CD4-positive, alpha-beta T cell treated with Interleukin-4 for 4 hours (primary cell): Measurements from ENCODE around the gene TAGLN2.
A peak's percentile ranks its signal among the peaks of the same experiment; 100 is the strongest.

Experiments
- DNase-seq: peaks from one replicate; pipeline ENCODE4 v3.0.0-alpha.2; 2020

TAGLN2 gene

DNA sequence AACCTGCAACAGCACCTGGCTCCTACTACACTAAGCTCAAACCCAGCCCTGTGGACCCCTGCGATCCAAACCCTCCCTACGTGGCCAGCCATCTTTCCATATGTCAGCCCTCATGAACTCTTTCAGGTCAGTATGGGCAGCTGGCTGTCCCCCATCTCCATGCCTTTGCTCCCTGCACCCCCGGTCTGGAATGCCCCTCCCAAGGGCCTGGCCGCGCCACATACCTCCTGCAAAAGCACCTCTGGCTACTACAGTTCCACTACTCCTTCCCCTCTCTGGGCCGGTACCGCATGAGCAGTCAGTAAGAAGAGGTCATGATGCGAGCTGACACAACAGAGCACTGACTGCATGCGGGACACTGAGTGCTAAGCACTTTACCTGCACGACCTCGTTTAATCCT lies 10.0 kb upstream of the TAGLN2 start:
- no peak for DNase-seq

DNA sequence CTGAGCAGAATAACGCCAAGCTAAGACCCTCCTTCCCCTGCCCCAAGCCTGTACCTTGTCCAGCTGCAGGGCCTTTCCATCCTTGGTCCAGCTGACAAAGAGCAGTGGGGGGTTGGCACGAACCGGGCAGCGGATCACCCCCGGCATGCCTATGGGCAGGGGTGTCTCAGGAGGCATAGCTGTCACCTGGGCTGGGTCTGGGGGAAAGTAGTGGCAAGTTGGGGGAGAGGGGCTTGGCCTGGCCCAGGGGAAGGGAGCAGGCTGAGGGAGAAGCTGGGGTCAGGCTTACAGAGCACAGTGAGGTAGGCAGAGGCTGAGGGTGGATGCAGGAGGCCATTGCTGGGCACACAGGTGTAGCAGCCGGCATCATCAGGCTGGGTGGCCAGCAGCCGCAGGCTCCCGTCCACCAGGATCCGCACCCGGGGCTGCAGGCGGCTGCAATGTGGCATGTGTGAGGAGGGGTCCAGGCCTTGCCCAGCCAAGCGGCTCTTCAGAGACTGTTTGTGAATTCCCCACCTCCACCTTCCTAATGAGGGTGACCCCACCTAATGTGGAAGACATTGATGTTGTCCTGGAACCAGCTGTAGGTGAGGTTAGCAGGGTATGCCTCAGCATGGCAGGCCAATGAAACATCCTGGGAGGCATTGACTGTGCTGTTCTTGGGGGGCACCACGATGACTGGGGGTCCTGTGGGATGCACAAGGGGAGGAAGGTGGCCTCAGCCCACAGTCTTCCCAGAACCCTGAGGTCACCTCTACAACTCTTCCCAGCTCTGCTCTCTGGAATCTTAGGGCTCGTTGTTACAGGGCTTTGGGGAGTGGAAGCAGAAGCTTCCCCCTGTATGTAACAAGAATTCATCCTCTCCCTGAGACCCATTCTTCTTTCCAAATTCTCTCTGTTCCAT lies 9.1 kb upstream of the TAGLN2 start:
- DNase-seq: no peak

DNA sequence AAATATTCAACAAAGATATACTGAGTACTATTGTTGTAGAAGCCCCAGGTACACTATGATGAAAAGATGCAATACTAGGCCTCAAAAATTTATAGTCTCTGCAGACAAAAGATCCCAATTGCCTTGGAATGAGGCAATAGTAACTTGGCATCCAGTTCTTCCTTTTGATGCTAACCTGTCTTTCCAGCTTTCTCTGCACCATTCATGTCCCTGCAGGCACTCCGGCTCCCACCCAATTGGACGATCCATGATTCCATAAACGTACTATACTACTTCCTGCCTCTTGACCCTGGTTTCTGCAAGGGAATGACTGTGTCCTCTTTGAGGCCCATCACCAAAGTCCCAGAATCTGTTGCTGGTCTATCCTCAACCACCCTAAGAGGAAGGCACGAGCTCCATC lies 8.0 kb upstream of the TAGLN2 start:
- no peak for DNase-seq

DNA sequence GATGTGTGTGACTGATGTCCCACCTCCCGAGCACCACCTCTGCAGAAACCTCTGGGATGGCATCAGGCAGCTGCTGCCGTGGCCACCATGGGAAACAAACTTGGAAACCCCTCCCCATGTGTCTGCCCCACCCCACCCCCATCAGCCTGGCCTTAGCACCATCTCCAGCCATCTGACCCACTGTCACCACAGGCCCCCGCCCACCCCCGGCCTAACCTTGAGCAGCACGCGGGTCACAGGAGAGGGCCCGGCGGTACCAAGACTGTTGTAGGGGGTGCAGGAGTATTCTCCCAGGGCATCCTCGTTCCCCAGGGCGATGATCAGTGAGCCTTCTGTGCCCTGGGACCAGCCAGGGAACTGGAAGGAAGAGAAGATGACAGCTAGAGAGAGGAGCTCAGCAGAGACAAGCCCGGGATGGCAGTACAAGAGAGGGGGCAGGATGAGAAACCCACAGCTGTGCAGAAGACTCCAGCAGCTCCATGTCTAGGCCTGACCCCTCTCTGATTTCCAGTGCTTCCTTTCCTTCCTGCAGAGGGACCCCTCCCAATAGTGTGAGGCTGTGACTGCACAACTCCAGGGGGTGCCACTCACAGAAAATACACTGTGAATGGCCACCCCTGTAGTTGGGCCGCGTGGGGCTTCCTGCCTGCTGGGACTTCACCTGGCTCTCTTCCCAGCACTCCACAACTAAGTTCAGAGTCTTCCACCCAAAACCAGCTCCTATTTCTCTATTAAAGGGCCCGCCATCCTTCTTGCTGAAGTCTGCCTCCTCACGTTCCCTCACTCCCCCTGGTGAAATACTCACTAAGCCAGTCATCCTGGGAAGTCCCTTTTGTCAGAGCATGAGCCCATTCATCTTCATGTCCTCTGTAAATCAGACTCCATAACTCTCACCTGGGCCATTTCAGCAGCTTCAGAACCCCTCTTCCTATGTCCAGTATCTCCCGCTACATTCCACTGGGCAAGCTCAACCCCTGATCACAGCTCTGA lies 7.3 kb upstream of the TAGLN2 start:
- DNase-seq: no peak

DNA sequence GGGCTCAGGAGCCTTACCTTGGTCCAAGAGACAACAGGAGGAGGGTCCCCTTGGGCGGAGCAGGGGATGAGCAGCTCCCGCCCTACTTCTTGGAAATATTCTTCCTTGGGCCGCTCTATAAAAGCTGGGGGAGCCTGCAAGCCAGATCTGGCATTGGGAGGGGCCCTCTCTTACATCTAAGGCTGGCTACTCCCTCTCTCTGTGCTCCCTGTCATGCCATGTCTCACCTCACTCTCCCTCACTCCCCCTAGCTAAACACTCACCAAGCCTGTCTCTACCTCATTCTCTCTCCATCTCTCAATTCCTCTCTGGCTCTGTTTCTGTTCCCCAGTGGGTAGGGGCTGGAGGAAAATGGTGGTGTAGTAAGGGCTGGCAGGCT lies 6.5 kb upstream of the TAGLN2 start:
- no peak for DNase-seq

DNA sequence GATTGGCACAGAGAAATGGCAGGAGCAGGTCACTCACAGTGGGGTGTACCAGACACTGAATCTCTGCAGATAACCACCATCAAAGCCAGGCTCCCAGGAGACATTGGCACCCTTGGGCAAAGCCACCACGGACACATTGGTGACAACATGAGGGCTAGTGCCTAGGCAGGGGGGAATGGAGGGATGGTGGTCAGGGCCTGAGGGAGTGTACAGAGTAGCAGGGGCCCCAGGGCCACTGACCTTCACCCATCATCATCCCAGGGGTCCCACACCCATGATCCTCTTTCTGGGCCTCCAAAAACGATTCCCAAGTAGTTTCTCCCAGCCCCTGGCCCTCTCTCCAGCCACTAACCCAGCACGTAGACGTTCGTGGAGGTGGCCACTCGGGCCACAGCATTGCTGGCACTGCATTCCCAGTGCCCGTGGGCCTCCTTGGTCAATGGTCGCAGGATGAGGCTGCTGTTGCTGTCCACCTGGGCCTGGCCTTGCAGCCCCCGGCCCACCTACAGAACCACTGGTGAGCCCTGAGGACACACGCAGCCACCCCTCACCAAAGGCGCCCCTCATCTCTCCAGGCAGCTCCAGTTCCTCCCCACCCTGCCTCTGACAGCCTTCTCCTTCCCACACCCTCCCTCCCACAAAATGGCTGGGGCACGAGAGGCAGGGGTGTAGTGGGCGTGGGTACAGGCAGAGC lies 5.9 kb upstream of the TAGLN2 start:
- DNase-seq: no peak

DNA sequence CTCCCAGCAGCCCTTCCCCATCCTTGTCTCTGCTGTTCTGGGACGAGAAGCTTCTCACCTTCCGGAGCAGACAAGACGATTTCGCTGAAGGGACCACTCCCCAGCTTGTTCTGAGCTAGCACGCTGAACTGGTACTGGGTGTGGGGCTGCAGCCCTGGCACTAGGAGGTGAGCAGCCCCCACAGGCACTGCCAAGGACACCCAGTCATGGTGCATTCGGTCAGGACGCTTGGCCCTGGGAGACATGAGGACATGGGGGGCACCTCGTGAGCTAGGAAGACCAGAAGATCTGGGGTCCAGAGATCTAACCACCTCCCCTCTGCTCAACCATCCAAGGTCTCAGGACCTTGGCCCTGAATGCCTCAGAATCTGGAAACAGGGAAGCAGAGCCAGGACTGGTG lies 5.3 kb upstream of the TAGLN2 start:
- DNase-seq: no peak

DNA sequence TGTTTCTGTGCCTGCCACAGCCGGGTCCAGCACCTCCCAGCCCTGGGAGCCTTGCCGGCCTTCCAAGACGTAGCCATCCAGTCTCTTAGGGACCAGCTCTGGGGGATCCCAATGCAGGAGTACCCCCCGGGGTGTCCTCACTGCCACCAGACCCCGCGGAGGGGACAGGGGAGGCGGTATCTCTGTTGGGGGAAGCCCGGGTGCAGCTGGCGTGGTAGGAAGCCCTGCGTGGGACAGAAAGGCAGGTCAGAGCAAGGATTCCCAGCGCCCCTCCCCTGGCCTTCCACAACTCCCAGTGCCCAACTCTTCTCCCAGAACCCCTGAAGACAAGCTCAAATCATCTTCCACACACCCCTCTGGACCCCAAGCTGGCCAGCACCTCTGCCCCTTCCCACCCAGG lies 4.9 kb upstream of the TAGLN2 start:
- no peak for DNase-seq

DNA sequence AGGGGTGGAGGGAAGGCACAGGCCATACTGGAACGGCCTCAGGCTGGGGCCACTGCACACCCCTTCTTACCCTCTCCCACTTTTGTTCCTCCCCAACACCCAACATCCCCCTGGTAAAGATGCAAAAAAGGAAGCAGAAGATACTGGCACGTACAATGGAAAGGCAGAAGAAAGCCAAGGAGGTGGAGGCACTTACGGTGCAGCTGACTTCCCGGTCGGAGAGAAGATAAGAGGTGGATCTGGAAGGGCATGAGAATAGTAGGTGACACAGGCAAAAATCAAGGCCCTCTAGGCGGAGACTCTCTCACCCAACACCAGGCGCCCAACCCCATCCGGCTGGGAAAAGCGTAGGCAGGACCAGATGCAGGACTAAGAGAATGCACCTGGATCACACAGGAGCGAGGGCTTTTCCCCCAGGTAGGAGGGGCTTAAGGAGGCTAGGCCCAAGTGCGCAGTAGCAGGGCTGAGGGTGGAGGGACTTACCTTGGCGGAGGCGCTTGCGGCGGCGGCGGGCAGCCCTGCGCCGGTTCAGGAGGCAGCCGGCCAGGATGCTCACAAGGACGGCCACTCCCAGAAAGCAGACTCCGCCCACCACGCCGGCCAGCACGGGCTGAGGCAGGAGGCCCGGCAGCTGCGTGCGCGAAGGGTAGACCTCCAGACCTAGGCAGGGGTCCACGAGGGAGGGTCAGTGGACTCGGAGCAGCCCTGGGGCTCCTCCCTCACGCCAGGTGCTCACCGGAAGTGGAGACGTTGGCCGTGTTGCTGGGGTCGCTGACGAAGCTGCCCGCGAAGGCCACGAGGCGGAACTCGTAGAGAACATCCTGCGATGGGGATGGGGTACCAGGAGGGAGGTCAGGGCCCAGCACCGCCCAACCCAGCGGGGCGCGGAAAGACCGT lies 4.1 kb upstream of the TAGLN2 start:
- DNase-seq: no peak

DNA sequence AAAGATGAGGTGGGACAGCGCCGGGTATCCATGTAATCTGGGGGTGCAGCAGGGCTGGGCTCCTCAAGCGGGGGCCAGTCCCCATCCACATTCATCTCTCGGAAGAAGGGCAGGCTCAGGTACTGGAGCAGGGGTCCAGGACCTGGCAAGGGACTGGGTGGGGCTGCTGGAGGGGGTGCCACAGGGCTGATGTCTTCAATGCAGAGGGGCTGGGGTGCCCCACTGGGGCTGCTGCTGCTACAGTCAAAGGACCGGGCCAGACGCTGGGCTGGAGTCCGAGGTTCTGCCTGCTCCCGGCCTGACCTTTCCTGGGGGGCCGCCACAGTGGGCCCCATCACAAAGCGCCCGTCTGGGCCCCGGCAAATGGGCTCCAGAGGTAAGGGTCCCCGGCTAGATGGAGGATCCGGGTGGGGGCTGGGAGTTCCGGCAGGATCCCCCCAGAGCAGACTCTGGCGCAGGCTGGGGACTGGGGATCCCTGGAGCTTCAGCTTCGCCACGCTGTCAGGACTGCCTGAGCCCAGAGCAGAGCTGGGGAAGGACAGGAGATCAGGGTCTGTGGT lies 3.3 kb upstream of the TAGLN2 start:
- DNase-seq: no peak

DNA sequence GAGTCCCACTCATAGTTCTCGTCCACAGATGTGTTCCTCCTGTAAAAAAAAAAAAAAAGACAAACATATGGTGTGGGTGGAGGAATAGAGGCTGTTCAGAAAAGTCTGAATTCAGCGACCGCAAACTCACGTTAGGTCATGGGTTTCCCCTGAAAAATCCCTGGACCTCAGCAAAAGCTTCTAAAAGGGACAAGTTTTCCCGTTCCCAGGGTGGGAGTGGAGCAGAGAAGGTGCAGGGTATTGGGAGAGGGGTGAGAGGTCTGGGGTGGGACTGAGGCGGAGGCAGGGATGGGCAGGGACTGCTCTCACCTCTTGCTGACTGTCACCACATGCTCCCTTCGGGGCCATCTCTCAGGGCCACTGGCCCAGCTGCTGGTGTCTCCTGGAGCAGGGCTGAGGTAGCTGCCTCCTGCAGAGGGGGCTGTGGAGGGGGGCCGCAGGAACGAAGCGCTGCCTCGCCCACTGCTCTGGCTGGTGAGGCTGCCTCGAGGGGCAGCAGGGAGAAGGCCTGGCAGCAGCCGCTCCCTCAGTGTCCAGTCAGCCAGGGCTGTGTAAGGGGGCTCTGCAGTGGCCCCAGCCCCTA lies 2.6 kb upstream of the TAGLN2 start:
- DNase-seq: no peak

DNA sequence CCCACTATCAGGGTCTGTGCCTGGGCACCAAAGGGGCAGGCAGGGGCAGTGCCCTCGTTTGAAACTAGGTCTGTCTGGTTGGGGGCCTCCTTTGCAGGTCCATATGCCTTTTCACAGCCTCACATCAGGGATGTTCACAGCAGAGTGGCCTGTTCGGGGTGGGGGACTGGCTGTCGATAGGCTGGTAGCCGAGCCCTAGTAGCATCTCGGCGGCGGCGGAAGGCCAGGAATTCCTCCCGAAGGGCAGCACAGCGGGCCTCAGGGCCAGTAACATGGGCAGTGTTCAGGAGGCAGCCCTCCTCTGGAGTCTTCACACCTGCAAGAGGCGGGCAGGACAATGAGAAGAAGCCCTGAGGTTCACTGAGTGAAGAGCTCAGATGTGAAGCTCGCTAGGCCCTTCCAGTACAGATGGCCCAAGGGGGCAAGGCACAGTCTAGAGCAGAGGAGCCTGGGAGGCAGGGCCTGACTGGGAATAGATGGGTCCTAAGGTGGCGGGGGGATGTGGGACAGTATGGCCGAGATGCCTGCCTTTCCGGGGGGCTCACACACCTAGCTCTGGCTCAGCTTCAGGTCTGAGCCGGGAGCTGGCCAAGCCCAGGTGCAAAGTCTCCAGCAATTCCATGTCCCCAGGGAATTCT lies 2.0 kb upstream of the TAGLN2 start:
- no peak for DNase-seq

DNA sequence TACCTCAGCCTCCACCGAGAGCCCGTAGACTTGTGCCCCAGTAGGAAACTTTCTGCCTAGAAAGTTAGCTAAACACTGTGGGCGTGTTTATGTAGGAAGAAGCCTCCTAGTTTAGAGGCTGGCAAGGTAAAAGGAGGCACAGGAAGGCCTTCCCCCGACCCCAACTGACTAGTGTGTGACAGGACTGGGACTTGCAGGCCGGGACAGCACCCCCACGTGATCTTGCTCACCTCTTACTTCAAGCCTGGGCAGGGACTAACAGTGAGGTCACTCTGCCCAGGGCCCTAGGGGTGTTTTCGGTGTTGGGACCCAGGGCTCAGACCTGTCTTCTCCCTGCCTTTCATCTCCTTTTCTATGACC lies 392 bp upstream of the TAGLN2 start:
- DNase-seq: no peak

DNA sequence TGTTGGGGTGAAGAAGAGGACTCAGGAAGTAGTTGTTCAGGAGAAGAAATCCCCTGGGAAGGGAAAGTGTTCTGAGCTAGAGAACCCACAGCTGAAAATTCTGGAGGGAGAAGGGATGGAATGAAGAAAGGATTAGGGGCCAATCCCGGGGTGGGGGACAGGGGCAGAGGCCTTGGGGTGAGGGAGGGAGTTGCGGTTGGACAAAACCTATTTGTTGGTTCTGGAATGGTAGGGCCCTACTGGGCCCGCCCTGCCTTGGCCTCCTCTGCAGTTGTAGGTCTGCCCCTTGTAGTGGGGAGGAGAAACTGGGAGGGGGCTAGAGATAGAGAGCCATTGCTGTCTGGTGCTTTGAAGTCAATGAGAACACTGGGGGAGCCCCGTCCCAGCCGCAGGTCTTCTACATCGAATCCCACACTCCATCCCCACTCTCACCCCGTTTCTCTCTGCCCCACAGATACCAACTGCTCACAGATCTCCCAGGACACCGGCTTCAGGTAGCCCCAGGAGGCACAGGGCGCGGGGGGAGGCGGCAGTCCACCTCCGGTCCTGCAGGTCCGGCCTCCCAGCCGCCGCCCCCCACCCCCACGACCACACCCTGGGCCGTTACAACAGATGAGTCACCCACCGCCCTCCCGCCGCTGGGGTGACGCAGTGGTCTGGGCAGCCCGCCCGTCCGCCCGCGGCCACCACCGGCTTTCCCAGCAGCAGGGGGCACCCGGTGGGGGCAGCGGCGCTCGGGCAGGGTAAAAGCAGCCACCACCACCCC lies 1.1 kb downstream of the TAGLN2 start:
- DNase-seq: peak; percentile 88

DNA sequence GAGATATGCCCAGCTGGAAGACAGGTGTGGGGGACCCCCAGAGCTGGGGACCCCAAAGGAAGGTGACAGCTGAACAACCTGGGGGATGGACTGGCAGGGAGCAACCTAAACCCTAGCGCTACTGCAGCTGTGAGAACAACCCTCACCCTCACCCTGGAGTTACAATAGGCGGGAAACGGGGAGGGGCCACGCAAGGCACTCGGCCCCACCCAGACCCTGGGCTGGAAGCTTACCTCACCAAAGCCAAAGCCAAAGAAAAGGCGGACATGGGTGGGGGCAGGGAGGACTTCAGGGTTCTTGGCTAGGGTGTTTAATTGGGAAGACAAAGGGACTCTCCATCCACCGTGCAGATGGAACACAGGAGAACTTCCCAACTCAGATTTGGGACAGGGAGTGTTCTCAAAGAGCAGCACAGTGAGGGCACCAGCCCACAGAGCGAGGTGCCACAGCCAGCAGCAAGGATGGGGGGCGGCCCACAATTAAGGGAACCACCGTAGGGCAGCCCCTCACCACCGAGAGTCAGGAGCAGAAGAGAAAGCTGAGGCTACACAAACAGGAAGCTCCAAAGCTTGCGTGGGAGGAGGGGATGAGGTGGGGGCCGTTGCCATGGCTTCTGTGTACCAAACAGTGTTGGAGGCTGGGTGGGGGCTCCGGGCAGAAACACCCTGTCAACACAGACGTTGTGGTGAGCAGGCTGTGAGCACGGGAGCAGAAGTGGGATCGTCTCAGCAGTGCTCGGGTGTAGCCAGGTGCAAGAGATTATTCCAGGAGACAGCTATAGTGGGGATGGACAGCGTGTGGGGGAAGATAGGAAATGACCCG lies 1.9 kb downstream of the TAGLN2 start:
- DNase-seq: peak; percentile 98

DNA sequence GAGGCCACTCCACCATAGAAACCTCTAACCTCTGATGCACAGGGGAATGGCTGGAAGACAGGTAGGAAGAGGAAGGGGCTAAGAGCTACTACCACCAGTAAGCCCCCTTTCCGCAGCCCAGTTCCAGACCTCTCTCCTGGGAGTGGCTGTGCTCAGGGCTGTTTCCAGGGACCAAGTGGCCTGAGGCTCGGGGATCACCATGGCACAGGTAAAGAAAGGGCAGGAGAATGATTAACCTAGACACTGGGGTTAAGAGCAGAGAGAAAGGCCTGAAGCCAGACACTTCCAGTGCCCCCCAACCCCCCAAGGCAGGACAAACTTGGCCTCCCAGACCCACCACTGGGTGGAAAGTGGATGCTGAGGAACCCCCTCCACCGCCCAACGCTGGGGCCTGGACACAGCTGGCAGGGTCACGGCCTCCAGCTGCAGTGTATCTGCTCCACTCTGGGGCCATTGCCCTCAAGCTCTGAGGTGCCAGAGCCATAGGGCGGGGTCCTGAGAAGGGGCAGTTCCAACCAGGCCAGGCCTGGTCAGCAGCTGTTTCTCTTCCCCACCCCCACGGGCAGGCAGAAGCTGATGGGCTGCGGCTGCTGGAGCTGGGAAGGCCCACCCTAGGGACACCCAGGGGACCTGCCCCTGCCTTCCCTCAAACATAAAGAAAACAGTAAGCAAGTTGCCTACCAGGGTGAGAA lies 2.6 kb downstream of the TAGLN2 start:
- no peak for DNase-seq

DNA sequence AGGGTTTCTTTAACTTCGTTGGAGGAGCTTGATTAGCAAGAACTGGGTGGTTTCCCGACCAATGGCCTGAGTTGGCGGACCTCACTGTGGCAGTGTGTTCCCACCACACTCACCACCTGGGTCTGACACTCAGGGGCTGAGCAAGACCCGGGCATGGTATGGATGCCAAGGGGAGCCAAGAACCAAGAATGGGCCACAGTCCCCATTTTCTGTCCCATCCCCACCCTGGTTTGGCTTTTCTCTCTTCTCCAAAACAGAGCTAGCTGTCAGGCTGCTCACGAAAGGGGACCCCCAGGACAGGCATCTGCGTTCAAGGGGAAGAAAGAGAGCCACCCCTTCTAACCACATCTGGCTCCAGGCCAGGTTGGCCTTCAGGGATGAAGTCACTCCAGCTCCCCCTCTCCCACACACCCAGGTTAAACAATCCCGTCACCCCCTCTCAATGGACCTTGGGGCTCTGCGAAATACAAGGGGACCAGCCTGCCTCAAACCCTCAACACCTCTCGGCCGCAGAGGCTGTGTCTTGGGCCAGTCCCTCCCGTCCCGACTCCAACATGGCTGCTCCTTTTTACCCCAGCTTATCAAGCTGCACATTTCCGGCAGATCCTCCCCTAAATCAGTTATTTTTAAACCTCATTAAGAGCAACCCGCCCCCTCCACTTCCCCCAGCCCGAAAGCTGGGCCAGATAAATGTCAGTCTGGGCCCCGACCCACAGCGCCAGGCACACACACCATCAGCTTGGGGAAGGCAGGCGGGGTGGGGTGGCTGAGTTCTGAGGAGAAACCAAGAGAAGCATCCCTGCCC lies 3.4 kb downstream of the TAGLN2 start:
- peak; percentile 65 for DNase-seq

DNA sequence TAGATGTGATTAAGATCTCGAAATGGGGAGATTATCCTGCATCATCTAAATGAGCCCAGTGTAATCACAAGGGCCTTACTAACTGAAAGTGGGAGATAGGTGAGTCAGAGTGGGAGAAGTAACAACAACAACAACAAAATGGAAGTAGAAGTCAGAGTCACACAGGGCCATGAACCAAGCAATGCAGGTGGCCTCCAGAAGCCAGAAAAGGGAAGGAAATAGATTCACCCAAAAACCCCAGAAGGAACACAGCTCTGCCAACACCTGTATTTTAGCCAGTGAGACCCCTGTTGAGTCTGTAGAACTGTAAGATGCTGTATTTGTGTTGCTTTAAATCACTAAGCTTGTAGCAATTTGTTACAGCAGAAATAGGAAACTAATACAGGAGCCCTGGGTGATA lies 4.1 kb downstream of the TAGLN2 start:
- peak; percentile 67 for DNase-seq
